GM12872 (cell line): ENCODE data around the gene EYS.

ENCODE experiments used
- CTCF ChIP-seq: IDR thresholded peaks from 3 replicates; pipeline ENCODE4 v1.5.1; 2011; ENCODE audit warnings: low read depth, mild to moderate bottlenecking, low read length, moderate library complexity; ENCODE audit not compliant: insufficient read depth

EYS gene

GRCh38 chr6:65075705-65076230, 631.3 kb downstream of the EYS start:
- TF ChIP-seq CTCF, result no peak

DNA sequence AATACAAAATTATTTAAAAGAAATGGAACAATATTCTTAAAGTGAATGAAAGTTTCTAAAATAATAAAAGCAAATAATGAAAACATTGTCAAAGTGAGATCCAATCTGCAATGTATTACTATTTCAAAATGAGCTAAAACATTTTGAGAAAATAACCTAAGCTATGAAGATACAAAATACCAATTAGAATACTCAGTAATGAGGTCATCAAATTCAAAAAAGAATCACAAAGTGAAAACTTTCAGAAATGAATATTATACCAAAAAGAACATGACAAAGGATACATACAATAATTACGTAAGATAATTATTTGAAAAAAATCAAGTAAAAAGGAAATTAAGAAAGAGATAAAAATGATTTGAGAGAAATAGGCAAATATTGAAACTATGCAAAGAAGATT, 634.5 kb downstream of the EYS start:
- no peak for TF ChIP-seq CTCF

DNA sequence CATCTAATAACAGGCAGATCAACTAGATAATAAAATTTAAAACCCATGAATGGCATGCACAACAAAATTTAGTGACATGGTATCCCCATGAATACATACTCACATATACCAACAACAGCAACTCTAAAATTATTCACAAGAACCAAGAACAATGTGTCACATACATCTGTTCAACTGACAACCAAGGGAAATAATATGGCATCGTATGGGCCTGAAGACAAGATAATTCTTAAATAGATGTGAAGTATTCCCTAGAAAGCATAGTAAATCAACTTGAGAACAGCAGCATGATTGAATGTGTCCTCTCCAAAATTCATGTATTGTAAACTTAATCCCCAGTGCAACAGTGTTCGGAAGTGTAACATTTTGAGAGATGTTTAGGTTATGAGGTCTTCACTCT, 635.5 kb downstream of the EYS start:
- TF ChIP-seq CTCF, result no peak

- no peak for TF ChIP-seq CTCF
Measured at GRCh38 chr6:65064844-65065243, 642.2 kb downstream of the EYS start.

- no peak for TF ChIP-seq CTCF
Measured at GRCh38 chr6:65059568-65059967, 647.5 kb downstream of the EYS start.

- TF ChIP-seq CTCF, result no peak
Measured at GRCh38 chr6:65055545-65055944, 651.5 kb downstream of the EYS start.

DNA sequence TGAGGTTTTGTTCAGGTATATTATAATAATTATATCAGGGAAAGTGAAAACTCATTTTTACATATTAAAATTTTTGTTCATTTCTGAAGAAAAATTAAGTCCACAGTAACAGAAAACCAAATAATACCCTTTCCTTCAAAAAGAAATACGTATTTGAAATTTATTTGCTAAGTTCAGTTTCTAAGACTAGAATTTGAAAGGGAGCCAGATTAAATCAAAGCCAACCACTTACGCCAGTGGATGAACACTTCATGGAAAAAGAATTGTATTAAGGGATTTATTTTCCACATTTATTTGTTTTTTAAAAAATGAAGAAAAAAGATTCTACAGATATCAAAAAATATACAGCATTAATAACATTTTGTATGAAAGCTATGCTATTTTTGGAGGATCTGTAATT, 654.4 kb downstream of the EYS start:
- TF ChIP-seq CTCF, result no peak

DNA sequence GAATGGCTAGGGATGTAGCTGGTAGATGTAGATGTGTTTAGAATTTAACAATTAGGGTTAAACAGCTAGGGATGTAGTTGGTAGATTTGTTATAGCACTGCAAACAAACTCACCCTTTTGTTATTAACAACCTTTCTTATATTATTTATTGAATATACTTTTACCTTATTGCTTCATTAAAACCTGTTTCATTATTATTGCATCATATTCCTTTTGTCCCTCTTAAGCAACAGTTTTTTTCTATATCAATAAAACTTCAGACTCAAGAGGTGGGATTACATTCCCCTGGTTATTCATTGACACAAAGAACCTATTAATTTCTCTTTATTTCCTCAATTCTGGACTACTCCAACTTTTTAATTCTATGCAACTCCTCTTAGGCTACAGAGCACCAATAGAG, 661.2 kb downstream of the EYS start:
- TF ChIP-seq CTCF, result no peak
